ENCODE results near the gene ZFC3H1.

- no peak for TF ChIP-seq ZFP30 (CRISPR knock-in tag; IDR thresholded peaks at IDR 0.05)
- TF ChIP-seq ZC3H10 (CRISPR knock-in tag; IDR thresholded peaks at IDR 0.05), result no peak
- TF ChIP-seq ZFP3 (CRISPR knock-in tag; IDR thresholded peaks at IDR 0.05), result no peak
- TF ChIP-seq PPARA (CRISPR knock-in tag; IDR thresholded peaks at IDR 0.05; ENCODE audit: borderline replicate concordance), result no peak
- TF ChIP-seq, protein P1, sequence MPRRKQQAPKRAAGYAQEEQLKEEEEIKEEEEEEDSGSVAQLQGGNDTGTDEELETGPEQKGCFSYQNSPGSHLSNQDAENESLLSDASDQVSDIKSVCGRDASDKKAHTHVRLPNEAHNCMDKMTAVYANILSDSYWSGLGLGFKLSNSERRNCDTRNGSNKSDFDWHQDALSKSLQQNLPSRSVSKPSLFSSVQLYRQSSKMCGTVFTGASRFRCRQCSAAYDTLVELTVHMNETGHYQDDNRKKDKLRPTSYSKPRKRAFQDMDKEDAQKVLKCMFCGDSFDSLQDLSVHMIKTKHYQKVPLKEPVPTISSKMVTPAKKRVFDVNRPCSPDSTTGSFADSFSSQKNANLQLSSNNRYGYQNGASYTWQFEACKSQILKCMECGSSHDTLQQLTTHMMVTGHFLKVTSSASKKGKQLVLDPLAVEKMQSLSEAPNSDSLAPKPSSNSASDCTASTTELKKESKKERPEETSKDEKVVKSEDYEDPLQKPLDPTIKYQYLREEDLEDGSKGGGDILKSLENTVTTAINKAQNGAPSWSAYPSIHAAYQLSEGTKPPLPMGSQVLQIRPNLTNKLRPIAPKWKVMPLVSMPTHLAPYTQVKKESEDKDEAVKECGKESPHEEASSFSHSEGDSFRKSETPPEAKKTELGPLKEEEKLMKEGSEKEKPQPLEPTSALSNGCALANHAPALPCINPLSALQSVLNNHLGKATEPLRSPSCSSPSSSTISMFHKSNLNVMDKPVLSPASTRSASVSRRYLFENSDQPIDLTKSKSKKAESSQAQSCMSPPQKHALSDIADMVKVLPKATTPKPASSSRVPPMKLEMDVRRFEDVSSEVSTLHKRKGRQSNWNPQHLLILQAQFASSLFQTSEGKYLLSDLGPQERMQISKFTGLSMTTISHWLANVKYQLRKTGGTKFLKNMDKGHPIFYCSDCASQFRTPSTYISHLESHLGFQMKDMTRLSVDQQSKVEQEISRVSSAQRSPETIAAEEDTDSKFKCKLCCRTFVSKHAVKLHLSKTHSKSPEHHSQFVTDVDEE (CRISPR knock-in tag; IDR thresholded peaks at IDR 0.05), result no peak
- no peak for TF ChIP-seq SNAI2 (CRISPR knock-in tag; IDR thresholded peaks at IDR 0.05)
- no peak for TF ChIP-seq RARB (CRISPR knock-in tag; IDR thresholded peaks at IDR 0.05)
- no peak for TF ChIP-seq TOX (CRISPR knock-in tag; IDR thresholded peaks at IDR 0.05; ENCODE audit: borderline replicate concordance)
- no peak for TF ChIP-seq PATZ1 (CRISPR knock-in tag; IDR thresholded peaks at IDR 0.05; ENCODE audit: borderline replicate concordance)
- no peak for TF ChIP-seq ZNF70 (CRISPR knock-in tag; IDR thresholded peaks at IDR 0.05)
- TF ChIP-seq ISL1 (CRISPR knock-in tag; IDR thresholded peaks at IDR 0.05), result no peak
Measured at GRCh38 chr12:71703206-71703605, 39.6 kb upstream of the ZFC3H1 start.

All from SK-N-SH treated with all-trans-retinoic acid at 6 μM for 48 hours (cell line).